ENCODE measurements around the gene FBXL2.

DNA sequence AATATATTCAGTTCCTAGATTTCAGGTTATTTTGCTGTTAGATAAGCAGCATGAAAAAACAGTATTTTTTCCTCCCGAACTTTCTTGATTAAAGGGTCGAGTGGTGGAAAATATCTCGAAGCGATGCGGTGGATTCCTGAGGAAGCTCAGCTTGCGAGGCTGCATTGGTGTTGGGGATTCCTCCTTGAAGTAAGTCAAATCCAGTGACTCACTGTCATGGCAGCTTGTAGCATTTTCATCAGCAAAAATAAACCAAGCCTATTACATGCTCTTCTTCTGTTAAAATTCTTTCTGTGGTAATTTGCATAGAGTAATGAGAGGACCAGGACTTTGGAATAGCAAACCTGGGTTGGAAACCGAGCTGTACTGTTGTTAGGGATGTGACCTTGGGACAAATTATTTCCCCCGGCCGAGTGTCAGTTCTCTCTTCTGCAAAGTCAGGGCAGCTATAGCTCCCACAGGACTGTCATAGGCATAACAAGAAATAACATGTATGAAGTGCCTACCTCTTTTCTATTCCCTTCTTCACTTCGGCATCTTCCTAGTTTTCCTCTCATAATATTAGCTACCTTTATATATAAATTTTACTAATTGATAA is 87.4 kb downstream of the FBXL2 start:
- TF ChIP-seq, protein P1, sequence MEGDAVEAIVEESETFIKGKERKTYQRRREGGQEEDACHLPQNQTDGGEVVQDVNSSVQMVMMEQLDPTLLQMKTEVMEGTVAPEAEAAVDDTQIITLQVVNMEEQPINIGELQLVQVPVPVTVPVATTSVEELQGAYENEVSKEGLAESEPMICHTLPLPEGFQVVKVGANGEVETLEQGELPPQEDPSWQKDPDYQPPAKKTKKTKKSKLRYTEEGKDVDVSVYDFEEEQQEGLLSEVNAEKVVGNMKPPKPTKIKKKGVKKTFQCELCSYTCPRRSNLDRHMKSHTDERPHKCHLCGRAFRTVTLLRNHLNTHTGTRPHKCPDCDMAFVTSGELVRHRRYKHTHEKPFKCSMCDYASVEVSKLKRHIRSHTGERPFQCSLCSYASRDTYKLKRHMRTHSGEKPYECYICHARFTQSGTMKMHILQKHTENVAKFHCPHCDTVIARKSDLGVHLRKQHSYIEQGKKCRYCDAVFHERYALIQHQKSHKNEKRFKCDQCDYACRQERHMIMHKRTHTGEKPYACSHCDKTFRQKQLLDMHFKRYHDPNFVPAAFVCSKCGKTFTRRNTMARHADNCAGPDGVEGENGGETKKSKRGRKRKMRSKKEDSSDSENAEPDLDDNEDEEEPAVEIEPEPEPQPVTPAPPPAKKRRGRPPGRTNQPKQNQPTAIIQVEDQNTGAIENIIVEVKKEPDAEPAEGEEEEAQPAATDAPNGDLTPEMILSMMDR (IDR thresholded peaks at IDR 0.05): no peak
- no peak for TF ChIP-seq POLR2A (IDR thresholded peaks at IDR 0.05)
